ENCODE results near the gene ATP8B1. TPM values are rescaled to one million over a fixed set of nuclear protein-coding genes. Genes with fewer than 3 reads are reported as not detected.

The ATP8B1 gene
- total RNA-seq, 2 donors from 2014 or later, result 33.5 to 103 TPM

DNA sequence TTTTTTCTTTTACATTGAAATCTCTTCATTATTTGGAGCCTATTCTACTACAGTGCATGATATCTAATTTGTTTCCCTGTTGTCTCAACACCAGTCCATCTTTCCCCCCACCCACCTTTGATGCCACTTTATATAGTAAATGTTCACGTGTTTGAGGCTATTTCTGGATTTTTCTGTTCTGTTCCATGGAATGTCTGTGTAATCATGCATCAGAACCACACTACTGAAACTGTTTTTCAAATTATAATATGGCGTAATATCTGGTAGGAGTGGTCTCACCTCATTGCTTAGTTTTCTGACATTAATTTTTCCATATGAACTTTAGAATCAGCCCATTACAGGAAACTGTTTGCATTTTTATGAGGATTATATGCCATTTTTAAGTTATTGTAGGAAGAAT, 162.4 kb downstream of the ATP8B1 start:
- no peaks in the 10 kb centered on the region for H3K9me3 ChIP-seq
- H3K4me1 ChIP-seq (replicated peaks), result no peaks in the 10 kb centered on the region
- WGBS, result 93% methylated on average over 2 of the region's 2 CpGs
- no peak overlapping the region for H3K4me3 ChIP-seq
- no peak for TF ChIP-seq CTCF (IDR thresholded peaks at IDR 0.05)
- TF ChIP-seq POLR2A (IDR thresholded peaks at IDR 0.05), result no peak
- TF ChIP-seq POLR2AphosphoS5 (IDR thresholded peaks at IDR 0.05), result no peak
- H3K27me3 ChIP-seq (replicated peaks; ENCODE audit: insufficient read depth), result no peaks in the 10 kb centered on the region
- no peak overlapping the region for H3K27ac ChIP-seq
- H3K36me3 ChIP-seq, result no peaks in the 10 kb centered on the region
- intact Hi-C loops (cut with DNase I), result loop anchor here (10.0 kb wide), 1 partner anchor 234 kb away; no protein-coding TSS in a partner anchor
- no peak for DNase-seq (ENCODE audit: low spot score)

DNA sequence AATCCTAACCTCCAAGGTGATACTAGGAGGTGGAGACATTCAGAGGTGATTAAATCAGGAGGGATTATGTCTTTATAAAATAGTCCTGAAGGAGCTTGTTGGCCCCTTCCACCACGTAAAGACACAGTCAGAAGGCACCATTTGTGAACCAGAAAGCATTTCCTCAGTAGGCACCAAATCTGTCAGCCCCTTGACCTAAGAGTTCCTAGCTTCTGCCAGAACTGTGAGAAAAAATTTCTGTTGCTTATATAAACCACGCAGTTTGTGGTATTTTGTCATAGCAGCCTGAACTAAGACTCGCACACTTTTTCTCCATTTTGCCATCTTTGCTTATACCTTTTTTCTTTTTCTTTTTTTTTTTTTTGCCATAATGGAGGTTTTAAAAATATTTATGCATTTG, 162.9 kb downstream of the ATP8B1 start:
- Histone ChIP-seq H3K27me3 (replicated peaks; ENCODE audit: insufficient read depth) (no peaks in the 10 kb centered on the region), H3K4me1 (replicated peaks) (no peaks in the 10 kb centered on the region), H3K4me3 (no peak overlapping the region), H3K9me3 (no peaks in the 10 kb centered on the region), H3K27ac (no peak overlapping the region), H3K36me3 (no peaks in the 10 kb centered on the region)
- intact Hi-C loops (cut with DNase I), result loop anchor here (10.0 kb wide), 1 partner anchor 235 kb away; no protein-coding TSS in a partner anchor
- WGBS, result 64% methylated on average over 3 of the region's 3 CpGs
- no peak for TF ChIP-seq CTCF (IDR thresholded peaks at IDR 0.05)
- no peak for TF ChIP-seq POLR2A (IDR thresholded peaks at IDR 0.05)
- no peak for TF ChIP-seq POLR2AphosphoS5 (IDR thresholded peaks at IDR 0.05)
- no peak for DNase-seq (ENCODE audit: low spot score)

- no peaks in the 10 kb centered on the region for H3K9me3 ChIP-seq
- no peak overlapping the region for H3K4me3 ChIP-seq
- DNase-seq (ENCODE audit: low spot score), result no peak
- no peaks in the 10 kb centered on the region for H3K27me3 ChIP-seq (replicated peaks; ENCODE audit: insufficient read depth)
- TF ChIP-seq CTCF (IDR thresholded peaks at IDR 0.05) (no peak), POLR2AphosphoS5 (IDR thresholded peaks at IDR 0.05) (no peak), POLR2A (IDR thresholded peaks at IDR 0.05) (no peak)
- no peaks in the 10 kb centered on the region for H3K4me1 ChIP-seq (replicated peaks)
- WGBS, result 25% methylated on average over 4 of the region's 4 CpGs
- no peaks in the 10 kb centered on the region for H3K36me3 ChIP-seq
- H3K27ac ChIP-seq, result peak overlapping the region; percentile 57 to 72
- intact Hi-C loops (cut with DNase I), result loop anchor here (10.0 kb wide), 2 partner anchors 170 to 410 kb away; partner anchors contain the start of genes ATP8B1 and NEDD4L
These were observed 167.9 kb downstream of the ATP8B1 start for GRCh38 chr18:57635003-57635822.

DNA sequence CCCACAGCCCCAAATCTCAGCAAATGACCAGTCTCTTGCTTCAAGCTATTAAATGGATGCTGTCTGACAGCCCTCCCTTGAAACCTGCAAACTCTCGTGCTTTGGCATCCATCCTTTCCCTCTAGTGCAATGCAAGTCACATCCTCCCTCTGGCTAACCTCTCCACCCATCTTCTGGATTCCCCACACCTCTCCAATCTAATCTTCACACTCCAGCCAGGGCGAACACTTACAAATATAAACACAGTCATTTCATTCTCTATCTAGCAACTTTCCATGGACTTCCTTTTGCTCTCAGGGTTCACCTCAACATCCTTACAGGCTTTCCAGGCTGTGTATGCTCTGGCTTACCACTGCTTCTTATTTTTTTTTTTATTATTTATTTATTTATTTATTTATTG, 171.4 kb downstream of the ATP8B1 start:
- peak overlapping the region; percentile 72 to 75 for H3K27ac ChIP-seq
- H3K4me1 ChIP-seq (replicated peaks), result no peaks in the 10 kb centered on the region
- no peak overlapping the region for H3K4me3 ChIP-seq
- H3K36me3 ChIP-seq, result no peaks in the 10 kb centered on the region
- H3K27me3 ChIP-seq (replicated peaks; ENCODE audit: insufficient read depth), result no peaks in the 10 kb centered on the region
- TF ChIP-seq CTCF (IDR thresholded peaks at IDR 0.05), result no peak
- TF ChIP-seq POLR2AphosphoS5 (IDR thresholded peaks at IDR 0.05), result no peak
- TF ChIP-seq POLR2A (IDR thresholded peaks at IDR 0.05), result no peak
- DNase-seq (ENCODE audit: low spot score), result no peak
- no peaks in the 10 kb centered on the region for H3K9me3 ChIP-seq
- intact Hi-C loops (cut with DNase I), result loop anchor here (10.0 kb wide), 2 partner anchors 173 to 413 kb away; partner anchors contain the start of genes ATP8B1 and NEDD4L
- WGBS, result 75% methylated on average over 2 of the region's 2 CpGs

All from prostate gland (tissue), 2 donors.